Fibroblast of lung (primary cell): Measurements from ENCODE around the gene PALLD. TPM values are rescaled to one million over a fixed set of nuclear protein-coding genes. Genes with fewer than 3 reads are reported as not detected.

Source experiments
- DNase-seq, 2 donors: peaks; one replicate each; pipeline versions ENCODE4 v3.0.0 to v3.0.0-alpha.2; 2010; ENCODE audit warnings: low read depth in 2 of 2
- H2AFZ ChIP-seq: 2 replicates; pipeline ENCODE4 v1.5.1; 2012; ENCODE audit warnings: low read length, control low read depth, inconsistent platforms
- H3K27ac ChIP-seq: 2 replicates; pipeline ENCODE4 v1.5.1; 2011; ENCODE audit warnings: low read length, control low read depth; ENCODE audit not compliant: insufficient read depth
- H3K27me3 ChIP-seq: 2 replicates; pipeline ENCODE4 v1.5.1; 2011; ENCODE audit warnings: mild to moderate bottlenecking, low read length; ENCODE audit not compliant: control insufficient read depth, insufficient read depth
- H3K36me3 ChIP-seq: 2 replicates; pipeline ENCODE4 v1.5.1; 2011; ENCODE audit warnings: low read length; ENCODE audit not compliant: control insufficient read depth, insufficient read depth
- H3K4me1 ChIP-seq: 2 replicates; pipeline ENCODE4 v1.5.1; 2011; ENCODE audit warnings: low read length; ENCODE audit not compliant: control insufficient read depth, insufficient read depth; ENCODE audit errors: extremely low read depth
- H3K4me2 ChIP-seq: 2 replicates; pipeline ENCODE4 v1.5.1; 2011; ENCODE audit warnings: low read length, control low read depth; ENCODE audit not compliant: insufficient read depth; ENCODE audit errors: extremely low read depth
- H3K4me3 ChIP-seq, 4 experiments: fragments of 200-600 bp in 1 of 4; sonication (generic) in 1 of 4; replicated peaks in 1 of 4; 2 replicates each; pipeline ENCODE4 v1.5.1; 2011 to 2016; ENCODE audit warnings: low read length in 4 of 4, low read depth in 3 of 4, mild to moderate bottlenecking in 3 of 4, control low read depth in 2 of 4, inconsistent platforms in 1 of 4, mixed read lengths in 1 of 4; ENCODE audit not compliant: insufficient read depth in 1 of 4; ENCODE audit errors: control extremely low read depth in 1 of 4
- H3K79me2 ChIP-seq: 2 replicates; pipeline ENCODE4 v1.5.1; 2012; ENCODE audit warnings: mild to moderate bottlenecking, low read length, inconsistent platforms; ENCODE audit not compliant: control insufficient read depth, insufficient read depth
- H3K9ac ChIP-seq: 2 replicates; pipeline ENCODE4 v1.5.1; 2011; ENCODE audit warnings: mild to moderate bottlenecking, low read length, control low read depth; ENCODE audit not compliant: insufficient read depth
- H3K9me3 ChIP-seq: 2 replicates; pipeline ENCODE4 v1.5.1; 2012; ENCODE audit warnings: low read depth, low read length; ENCODE audit not compliant: control insufficient read depth, insufficient read depth
- H4K20me1 ChIP-seq: 2 replicates; pipeline ENCODE4 v1.5.1; 2011; ENCODE audit warnings: low read length; ENCODE audit not compliant: control insufficient read depth, insufficient read depth; ENCODE audit errors: extremely low read depth
- EZH2 ChIP-seq: IDR thresholded peaks from 2 replicates; pipeline ENCODE4 v1.5.1; 2012; ENCODE audit warnings: low read length, control low read depth, mild to moderate bottlenecking; ENCODE audit errors: missing control alignments
- polyA plus RNA-seq, 2 donors: library from polyadenylated mRNA; depleted of rRNA in 1 of 2; stranded (reverse) in 1 of 2; unstranded in 1 of 2; fragments of >200 nt; gene quantifications; 2 replicates each; pipeline ENCODE4 v1.2.1, GENCODE V29; 2011 to 2012; ENCODE audit warnings: missing spikeins in 1 of 2
- total RNA-seq: library from RNA; depleted of rRNA; stranded (reverse); fragments of >200 nt; gene quantifications from 2 replicates; pipeline ENCODE4 v1.2.1, GENCODE V29; 2014
- TF ChIP-seq, protein P1 (sequence below), 2 donors: IDR thresholded peaks in 1 of 2; conservative IDR thresholded peaks in 1 of 2; 1 replicate in 1 of 2; 2 replicates in 1 of 2; pipeline ENCODE4 v1.5.1; 2011 to 2012; ENCODE audit warnings: low read length in 2 of 2, control low read depth in 1 of 2, inconsistent platforms in 1 of 2, low read depth in 1 of 2, mild to moderate bottlenecking in 1 of 2

The PALLD gene
- total and polyA plus RNA-seq, 2 donors (not counting 1 experiment from before 2014, with no cell fraction given), result 200 to 205 TPM

DNA sequence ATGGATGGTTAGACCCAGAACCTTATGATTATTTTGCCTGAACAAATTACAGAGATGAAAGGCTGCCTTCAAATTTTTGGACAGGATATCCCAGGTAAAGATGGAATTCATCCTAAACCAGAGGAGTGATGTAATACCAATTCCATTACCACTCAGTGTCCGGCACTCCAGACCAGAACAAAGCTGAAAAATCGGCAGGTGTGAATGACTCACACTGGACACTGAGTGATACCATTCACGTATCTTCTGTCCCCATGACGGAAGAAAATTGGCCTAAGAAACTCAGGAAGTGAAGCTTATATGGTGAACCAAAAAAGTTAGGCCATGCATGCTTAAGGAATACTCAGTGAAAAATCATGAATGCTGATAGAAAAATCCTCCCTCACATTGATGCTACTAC is 34.5 kb downstream of the PALLD start:
- H3K4me2 ChIP-seq, result no peak overlapping the region
- H3K4me1 ChIP-seq, result peaks cover 10% of the 10 kb centered on the region
- no peaks in the 10 kb centered on the region for H3K27me3 ChIP-seq
- no peak overlapping the region for H3K4me3 ChIP-seq
- TF ChIP-seq EZH2, result no peak
- TF ChIP-seq, protein P1, sequence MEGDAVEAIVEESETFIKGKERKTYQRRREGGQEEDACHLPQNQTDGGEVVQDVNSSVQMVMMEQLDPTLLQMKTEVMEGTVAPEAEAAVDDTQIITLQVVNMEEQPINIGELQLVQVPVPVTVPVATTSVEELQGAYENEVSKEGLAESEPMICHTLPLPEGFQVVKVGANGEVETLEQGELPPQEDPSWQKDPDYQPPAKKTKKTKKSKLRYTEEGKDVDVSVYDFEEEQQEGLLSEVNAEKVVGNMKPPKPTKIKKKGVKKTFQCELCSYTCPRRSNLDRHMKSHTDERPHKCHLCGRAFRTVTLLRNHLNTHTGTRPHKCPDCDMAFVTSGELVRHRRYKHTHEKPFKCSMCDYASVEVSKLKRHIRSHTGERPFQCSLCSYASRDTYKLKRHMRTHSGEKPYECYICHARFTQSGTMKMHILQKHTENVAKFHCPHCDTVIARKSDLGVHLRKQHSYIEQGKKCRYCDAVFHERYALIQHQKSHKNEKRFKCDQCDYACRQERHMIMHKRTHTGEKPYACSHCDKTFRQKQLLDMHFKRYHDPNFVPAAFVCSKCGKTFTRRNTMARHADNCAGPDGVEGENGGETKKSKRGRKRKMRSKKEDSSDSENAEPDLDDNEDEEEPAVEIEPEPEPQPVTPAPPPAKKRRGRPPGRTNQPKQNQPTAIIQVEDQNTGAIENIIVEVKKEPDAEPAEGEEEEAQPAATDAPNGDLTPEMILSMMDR (conservative IDR thresholded peaks at IDR 0.05 in 1 of 2, IDR thresholded peaks at IDR 0.05 in 1 of 2; ENCODE audit: low read depth in 1 of 2, low read length in 2 of 2), result no peak
- H4K20me1 ChIP-seq, result no peaks in the 10 kb centered on the region
- H3K27ac ChIP-seq, result no peak overlapping the region
- no peaks in the 10 kb centered on the region for H3K9me3 ChIP-seq
- peak in 1 of 2 donors; percentile 29 for DNase-seq
- H3K9ac ChIP-seq, result no peak overlapping the region
- no peaks in the 10 kb centered on the region for H3K79me2 ChIP-seq
- H2AFZ ChIP-seq, result no peak overlapping the region
- H3K36me3 ChIP-seq, result no peaks in the 10 kb centered on the region

- Histone ChIP-seq H2AFZ (no peak overlapping the region), H3K27ac (no peak overlapping the region), H3K4me3 (no peak overlapping the region), H3K27me3 (no peaks in the 10 kb centered on the region), H3K9ac (no peak overlapping the region), H4K20me1 (no peaks in the 10 kb centered on the region), H3K9me3 (no peaks in the 10 kb centered on the region), H3K79me2 (no peaks in the 10 kb centered on the region), H3K36me3 (no peaks in the 10 kb centered on the region), H3K4me2 (no peak overlapping the region), H3K4me1 (no peaks in the 10 kb centered on the region)
- TF ChIP-seq, protein P1 (conservative IDR thresholded peaks at IDR 0.05 in 1 of 2, IDR thresholded peaks at IDR 0.05 in 1 of 2; ENCODE audit: low read depth in 1 of 2, low read length in 2 of 2), result no peak
- TF ChIP-seq EZH2, result no peak
- no peak for DNase-seq
Observed at GRCh38 chr4:168534535-168534934, 37.7 kb downstream of the PALLD start.

- Histone ChIP-seq H3K9me3 (no peaks in the 10 kb centered on the region), H3K4me1 (no peaks in the 10 kb centered on the region), H3K4me3 (no peak overlapping the region), H3K4me2 (no peak overlapping the region), H2AFZ (no peak overlapping the region), H3K79me2 (no peaks in the 10 kb centered on the region), H3K27ac (no peak overlapping the region), H3K36me3 (no peaks in the 10 kb centered on the region), H4K20me1 (no peaks in the 10 kb centered on the region), H3K9ac (no peak overlapping the region), H3K27me3 (no peaks in the 10 kb centered on the region)
- no peak for DNase-seq
- TF ChIP-seq, protein P1 (conservative IDR thresholded peaks at IDR 0.05 in 1 of 2, IDR thresholded peaks at IDR 0.05 in 1 of 2; ENCODE audit: low read depth in 1 of 2, low read length in 2 of 2), result no peak
- TF ChIP-seq EZH2, result no peak
Observed at GRCh38 chr4:168535689-168536088, 38.8 kb downstream of the PALLD start.
